HG02852 (cell line): ENCODE results near the gene TSC22D2.

Experiments used
- ATAC-seq: cut with Tn5 transposase; IDR thresholded peaks from one replicate; pipeline ENCODE4 v1.9.1; 2021; ENCODE audit warnings: mild to moderate bottlenecking, moderate library complexity; ENCODE audit not compliant: unreplicated experiment

The TSC22D2 gene

DNA sequence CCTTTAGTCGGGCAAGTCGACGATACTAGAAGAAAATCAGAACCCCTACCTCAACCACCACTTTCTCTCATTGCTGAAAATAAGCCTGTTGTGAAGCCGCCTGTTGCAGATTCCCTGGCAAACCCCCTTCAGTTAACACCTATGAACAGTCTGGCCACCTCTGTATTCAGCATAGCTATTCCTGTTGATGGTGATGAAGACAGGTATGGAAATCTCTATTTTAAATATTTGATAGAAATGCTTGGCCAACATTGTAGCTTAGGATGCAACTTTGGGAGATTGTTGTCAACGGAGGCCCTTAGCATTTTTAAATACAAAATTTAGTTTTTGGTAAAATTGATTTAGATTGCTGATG lies 3.0 kb downstream of the TSC22D2 start:
- no peak for ATAC-seq

DNA sequence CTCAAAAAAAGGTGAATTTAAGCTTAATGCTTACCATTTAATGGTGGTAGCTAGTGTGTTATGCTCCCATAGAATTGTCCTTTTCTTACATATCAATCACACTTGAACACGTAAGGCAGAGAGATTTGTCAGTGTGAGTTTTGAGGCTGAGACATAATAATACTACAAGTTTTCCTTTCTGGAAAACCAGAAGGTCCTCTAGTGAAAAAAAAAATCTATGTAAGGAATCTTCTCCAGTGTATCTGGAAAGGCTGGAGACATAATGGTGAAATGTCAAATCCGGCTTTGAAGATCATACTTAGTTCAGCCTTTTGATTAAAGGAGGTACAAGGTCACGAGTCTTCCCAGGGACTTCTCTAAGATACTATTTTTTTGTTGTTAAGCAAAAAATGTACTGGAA lies 3.4 kb downstream of the TSC22D2 start:
- ATAC-seq: no peak

DNA sequence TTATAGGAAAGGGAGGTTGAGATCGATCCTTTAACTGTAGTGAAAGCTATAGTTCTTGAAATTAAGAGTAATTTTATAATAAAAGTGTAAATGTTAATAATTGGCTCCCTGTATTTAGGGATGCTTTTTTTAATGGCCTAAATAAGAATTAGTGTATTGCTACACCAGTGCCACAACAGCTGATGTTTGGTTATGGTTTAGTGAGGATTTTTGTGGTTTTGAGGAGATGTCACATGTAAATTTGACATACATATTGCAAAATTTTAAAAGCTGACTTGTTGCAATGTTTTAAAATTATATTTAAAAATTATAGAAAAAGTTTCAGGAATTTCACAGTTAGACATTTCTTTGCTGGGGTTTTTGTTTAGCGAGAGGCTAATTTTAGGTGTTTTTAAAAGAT lies 3.9 kb downstream of the TSC22D2 start:
- no peak for ATAC-seq

DNA sequence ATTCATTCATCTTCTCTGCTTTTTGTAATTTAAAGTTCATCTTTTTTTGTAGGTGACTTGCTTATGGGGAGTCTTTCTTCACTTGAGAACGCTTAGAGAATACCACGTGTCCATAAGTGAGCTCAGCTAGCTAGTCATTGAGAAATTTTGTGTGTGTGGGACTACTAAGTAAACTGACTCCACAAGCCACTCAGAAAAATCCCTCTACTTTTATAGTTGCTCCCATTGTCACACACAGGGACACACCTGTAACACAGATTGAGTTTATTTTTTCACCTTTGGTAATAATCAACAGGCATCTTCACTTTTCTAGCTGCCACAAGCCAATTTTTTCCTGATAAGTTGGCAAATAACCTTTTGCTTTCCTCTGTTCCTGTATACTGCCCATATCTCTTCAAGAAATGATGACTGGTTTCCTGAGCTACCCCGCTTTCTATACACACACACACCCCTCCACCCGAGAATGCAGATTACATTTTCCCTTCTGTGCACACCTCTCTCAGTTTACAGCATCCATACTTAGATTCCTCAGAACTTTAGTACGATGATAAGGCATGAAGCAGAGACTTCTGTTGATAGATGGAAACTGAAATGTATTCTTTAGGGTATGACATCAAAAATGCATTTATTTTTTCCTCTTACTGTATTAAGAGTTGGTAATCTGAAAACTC lies 4.6 kb downstream of the TSC22D2 start:
- ATAC-seq: no peak

DNA sequence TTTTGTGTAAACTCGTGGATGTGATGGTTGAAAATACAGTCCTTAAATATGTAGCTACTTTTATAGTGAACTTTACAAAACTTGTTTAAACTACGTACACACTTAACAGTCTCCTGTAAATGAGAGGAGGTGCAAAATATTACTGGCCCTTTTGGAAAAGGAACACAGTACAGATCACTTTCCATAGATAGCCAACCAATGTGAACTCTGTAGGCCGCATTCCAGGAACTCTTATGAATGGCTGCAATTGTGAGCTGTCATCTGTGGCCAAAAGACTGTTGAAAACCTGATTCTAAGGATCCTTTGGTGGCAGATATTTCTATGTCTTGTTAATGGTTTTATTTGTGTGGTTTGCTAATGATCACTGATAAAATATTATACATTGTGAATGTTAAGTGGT lies 6.2 kb downstream of the TSC22D2 start:
- no peak for ATAC-seq

DNA sequence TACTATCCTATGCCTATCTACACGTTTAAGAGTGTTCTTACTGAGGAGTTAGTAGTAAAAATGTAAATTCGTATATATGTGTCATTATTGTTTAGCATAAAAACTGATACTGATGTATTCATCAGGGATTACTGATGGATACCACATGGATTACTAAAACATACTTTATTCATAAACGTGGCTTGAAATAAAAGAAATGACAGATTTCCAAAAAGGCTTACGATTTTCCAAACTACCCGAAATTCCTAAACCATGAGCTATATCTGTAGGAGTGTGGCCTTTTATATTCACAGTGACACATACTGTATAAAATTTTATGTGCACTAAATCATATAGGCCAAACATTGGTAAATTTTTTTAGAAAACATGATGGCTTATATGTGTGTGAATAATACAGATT lies 6.9 kb downstream of the TSC22D2 start:
- no peak for ATAC-seq

DNA sequence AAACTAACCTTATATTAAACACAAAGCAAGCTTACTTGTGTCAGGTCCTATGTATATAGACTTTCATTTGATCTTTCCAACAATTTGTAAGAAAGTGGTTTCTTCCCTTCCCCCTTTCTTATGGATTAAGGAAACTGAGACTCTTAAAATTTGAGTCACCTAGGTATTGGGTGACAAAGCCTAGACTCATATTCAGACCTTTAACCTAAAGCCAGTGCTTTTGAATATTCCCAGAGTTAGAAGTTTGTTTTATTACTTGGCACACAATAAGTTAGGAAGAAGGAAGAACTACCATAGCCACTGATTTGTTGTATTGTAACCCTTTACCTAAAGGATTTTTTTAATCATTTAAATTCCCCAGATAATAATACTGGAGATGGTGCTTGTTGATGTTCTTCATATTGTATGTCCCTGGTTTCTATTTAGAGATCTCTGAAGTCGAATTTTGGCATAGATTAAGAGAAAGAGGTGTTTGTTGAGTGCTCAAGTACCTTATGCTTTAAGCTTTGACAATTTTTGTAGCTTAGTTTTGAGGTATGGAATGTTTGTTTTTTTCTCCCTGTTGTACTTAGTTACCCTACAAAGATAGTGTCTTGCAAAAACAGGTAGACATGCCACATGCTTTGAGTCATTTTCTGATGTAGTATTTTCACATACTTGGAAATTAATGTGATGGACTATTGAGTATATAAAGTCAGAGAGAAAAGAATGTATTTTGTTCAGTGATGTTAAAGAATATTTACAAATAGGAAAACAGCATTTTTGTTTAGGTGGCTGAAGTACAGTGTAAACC lies 11.2 kb downstream of the TSC22D2 start:
- ATAC-seq: no peak

DNA sequence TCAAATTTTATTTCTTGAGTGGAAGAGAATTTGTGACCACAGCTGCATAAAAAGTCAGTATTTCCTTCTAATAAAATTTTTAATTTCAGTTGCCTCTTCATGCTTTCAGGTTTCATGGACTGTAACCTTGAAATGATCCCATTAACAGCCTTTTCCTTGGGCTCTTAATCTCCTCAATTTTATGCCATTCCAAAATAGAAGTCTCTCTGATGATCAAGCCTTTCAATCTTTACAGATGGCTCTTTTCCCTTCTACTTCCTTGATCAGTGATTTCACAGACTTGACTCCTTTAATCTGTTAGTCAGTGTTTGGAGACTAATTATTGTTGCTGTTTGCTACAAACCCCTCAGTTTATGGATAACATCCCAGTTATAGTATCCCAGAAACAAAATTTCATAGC lies 11.9 kb downstream of the TSC22D2 start:
- ATAC-seq: no peak

DNA sequence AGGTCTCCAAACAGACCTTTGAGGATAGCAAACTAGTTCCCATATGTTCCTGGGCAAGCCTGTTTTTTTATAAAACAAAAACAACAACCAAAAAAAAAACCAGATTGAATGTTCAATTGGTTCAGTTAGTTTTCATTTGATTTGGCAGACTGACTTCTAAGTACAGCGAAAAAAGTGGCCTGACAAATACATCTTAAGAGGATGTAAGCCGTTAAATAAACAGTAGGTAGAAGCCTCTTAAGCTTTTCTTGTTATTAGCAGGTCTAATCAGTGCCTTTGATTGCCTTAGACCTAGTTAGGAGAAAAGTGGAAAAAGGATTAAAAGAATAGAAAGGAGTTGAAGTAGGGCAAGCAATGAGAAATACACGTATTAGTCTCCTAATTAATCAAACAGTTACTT lies 13.2 kb downstream of the TSC22D2 start:
- no peak for ATAC-seq

DNA sequence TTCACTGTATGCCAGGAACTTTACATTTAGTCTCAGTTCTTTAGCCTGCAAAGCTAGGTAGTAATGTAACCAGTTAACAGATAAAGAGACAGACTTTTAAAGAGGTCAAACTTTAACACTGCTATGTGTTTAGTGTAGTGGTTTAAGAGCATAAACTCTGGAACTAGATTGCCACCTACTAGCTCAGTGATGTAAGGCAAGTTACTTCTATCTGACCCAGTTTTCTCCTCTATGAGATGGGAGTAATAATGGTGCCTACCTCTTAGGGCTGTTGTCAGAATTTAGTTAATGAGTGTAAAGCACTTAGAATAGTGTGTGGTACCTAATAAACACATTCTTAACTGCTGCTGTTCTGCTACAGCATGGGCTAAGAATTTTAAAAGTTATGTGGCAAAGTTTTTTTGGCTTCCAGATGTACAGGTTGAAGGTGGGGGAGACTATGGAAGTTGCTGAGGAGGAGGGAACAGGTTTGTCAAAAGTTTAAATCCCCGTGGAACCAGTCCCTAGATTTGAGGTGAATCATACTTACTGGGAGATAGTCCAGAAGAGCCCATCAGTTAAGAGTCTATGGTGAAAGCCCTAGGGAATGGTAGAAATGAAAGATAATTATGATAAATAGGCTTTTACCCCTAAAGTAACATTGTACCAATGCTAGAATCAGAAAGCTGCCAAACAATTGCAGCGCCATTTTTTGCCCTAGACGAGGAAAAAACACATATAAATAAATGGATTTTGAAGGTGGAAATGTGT lies 13.9 kb downstream of the TSC22D2 start:
- ATAC-seq: no peak

DNA sequence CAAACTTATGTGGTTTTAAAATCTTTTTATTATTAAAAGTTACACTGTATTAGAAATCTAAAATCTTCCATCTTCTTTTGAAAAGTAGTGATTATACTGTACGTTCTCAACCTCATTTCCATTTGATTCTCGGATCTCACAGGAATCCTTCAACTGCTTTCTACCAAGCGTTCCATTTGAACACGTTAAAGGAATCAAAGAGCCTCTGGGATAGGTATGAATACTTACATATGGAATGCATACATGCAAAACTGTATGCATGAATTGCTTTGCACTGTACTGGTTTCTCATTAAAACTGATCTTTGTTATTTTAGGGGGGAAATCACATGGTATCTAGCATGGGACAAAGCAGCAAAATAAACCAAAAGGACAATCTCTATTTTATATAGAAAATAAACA lies 14.8 kb downstream of the TSC22D2 start:
- no peak for ATAC-seq

DNA sequence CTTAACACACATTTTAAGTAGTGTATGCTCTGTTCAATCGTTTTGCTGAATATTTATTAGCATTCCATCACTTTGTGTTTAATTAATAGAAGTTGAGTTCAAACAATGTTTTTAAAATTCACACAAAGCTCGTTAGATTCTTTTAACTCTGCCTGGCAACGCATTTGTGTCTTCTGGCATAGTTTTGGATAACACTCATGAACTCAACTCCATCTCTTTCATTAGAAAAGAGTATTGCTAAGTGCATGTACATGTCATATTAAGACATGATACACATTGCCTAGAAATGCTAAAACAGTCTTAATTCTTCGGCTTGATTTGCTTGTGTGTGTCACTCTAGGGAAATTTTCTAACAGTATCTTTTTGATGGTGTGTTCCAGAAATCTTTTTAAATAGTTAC lies 15.7 kb downstream of the TSC22D2 start:
- no peak for ATAC-seq

DNA sequence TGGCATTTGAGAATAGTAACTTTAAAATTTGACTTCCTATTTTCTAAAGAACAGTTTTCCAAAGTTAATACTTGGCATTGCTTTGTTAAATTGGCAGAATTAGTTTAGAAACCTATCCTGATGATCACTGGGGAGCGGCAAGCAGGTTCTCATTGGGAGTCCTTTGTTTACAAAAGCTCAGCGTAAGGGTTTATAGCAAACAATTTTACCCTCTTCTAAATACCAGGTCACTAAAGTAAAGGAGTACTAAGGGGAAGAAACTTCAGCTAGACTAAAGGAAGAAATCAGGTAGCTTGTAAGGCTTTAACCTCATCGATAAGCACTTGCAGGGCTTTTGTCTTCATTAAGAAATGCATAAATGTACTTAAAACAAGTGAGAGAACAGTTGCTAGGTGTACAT lies 18.2 kb downstream of the TSC22D2 start:
- ATAC-seq: no peak

DNA sequence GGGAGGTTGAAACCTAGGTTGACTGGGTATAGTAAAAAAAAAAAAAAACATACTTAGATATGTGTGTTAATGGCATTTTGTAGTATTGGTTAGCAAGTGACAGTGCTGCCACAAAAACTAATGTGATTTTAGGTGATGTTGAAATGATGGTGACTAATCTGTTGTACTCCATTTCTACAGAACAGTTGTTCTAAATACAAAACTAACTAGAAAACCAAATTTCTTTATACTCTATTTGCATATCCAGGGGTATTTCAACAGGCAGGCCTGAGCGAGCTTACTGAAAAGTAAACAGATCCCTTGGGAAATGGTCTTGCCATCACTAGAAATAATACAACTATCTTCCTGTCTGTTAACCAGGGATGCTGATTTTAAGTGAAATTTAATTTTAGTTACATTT lies 20.5 kb downstream of the TSC22D2 start:
- no peak for ATAC-seq

DNA sequence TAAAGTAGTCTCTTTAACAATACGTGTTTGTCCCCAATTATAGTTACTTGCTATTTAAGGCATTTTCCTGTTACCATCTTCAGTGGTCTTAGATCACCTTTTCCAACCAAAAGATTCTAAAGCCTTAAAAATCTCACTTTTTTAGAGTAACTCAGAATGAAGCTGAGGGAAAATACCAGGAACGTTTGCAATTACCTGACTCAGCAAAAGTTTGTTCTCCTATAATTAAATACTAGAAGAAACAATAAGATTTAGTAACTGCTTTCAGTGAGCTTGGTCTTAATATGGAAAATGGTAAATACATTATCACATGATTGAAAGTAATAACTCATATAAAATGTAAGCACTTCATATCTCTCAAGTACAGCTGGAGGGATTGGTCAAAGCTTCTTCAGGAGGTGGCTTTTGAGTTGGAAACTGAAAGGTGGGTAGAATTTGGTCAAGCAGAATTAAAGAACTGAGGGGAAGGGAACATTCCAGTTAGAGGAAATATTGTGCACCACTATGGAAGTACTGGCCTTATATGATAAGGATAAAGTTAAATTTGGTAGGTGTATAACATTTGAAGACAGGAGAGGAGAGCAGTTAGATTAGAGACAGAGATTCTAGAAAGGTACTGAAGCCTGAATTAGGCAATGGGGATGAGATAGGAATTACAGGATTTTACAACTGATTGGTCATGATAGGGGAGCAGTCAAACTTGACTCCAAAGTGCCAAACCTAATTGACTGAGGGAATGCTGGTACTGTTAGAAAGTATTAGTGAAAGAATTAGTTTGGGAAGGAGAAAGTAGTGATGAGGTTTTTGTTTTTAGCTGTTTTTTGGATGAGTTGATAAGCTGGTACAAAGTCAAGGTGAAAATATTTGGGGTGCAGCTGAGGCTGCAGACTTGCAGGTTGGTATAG lies 21.9 kb downstream of the TSC22D2 start:
- no peak for ATAC-seq

DNA sequence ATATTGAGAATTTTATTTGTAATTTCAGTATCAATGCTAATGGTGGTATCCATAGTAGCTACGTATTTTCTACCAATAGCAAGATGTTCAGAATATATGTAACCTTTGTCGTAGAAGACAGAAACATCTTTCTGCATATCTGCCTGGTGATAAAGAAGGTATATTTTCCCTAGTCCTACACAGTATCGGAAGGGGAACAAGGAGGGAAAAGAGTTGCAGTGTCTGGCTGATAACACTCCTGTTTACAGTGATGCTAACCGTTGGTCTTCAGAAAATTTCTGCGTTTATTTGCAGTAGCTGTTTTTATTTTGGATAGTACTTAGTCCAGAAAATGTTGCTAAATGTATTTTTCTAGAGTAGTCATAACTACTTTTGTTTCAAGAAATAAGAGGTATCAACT lies 25.2 kb downstream of the TSC22D2 start:
- no peak for ATAC-seq

DNA sequence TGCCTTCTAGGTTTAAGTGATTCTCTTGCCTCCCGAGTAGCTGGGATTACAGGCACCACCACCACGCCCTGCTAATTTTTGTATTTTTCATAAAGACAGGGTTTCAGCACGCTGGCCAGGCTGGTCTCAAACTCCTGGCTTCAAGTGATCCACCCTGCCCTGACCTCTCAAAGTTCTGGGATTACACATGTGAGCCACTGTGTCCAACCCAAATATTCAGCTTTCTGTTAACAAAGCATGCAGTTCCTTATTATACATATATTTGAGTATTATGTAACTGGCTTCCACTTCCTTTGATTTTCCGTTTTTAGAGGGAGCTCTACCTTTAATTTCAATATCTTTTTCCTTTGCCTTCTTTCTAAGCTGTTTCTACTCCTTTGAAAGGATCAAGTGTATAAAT lies 26.1 kb downstream of the TSC22D2 start:
- ATAC-seq: no peak

DNA sequence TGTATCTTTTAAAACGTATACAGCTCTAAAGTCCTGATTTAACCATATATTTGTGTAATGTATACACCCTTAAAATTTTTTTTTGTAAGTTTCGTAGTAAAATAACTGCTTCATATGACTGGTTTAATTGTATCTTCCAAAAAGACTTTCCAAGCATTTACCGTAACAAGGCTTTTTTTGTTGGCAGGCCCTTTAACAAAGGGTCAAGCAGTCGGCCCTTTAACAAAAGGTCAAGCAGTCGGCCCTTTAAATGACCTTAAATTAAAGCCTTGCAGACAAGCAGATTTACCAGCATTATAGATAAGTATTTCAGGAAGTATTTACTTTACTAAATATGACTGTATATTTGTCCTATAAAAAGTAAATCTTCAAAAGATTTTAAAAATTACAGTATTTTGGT lies 28.1 kb downstream of the TSC22D2 start:
- ATAC-seq: no peak

DNA sequence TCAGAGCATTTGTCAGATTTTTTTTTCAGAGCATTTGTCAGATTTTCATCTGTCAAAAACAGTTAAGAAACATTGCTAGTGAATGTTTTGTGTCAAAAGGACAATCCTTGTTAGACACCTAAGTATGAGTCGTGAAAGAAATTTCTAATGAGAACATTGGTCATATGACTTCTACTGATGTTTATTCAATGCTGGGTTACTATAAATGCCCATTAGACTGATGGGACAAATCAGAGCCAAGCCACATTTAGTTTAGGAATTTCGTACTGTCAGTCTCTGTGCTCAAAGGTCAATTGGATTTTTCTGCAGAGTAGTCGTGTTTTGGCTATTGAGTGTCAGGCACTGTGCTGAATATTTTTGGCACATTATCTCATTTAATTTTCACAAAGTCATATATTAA lies 31.6 kb downstream of the TSC22D2 start:
- ATAC-seq: no peak

DNA sequence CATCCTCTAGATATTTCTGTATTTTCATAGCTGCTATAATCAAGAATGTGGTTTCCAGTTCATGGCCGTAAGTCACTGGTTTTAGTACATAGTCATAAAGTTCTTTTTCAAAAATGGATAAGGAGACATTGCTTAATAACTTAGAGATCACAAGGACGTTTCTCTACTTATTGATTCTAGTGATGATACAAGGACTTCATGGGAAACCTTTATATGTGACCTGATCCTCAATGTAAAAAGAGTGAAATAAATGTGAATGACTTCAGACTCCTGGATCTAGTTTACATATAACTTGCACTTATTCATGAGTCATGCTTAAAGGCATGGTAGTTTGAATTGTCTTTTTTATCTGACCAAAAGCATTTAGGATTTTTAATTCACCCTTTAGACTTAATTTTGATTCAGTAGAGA lies 35.2 kb downstream of the TSC22D2 start:
- ATAC-seq: no peak

DNA sequence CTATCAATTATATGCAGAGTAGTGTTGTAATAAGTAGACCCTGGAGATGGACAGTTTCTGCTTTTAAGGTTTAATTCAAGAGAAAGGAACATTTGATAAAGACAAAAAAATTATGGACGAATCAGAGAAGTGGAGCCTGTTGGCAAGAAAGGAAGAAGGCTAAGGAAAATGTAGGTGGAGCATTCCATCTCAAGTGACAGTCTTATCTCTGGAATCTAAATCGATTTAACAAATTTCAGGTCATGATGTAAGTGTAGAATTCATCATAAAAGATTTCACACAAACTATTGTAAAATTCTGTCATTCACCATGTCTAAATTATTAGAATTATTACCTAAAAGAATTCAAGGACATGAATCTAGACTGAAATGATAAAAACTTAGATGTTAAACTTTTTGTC lies 36.3 kb downstream of the TSC22D2 start:
- no peak for ATAC-seq
